Trophoblast cell (in vitro differentiated cells and primary cell): ENCODE results near the gene MLXIPL.
A peak's percentile ranks its signal among the peaks of the same experiment; 100 is the strongest.

Experiments
- DNase-seq, 2 donors: peaks; one replicate each; pipeline ENCODE4 v3.0.0-alpha.2; 2016
- H2AFZ ChIP-seq: 2 replicates; pipeline ENCODE4 v1.6.1; 2013; ENCODE audit warnings: low read length, moderate library complexity, mild to moderate bottlenecking; ENCODE audit not compliant: insufficient read depth, poor library complexity
- H2AK5ac ChIP-seq: 2 replicates; pipeline ENCODE4 v1.6.1; 2013; ENCODE audit warnings: mild to moderate bottlenecking, low read length
- H2BK120ac ChIP-seq: 2 replicates; pipeline ENCODE4 v1.6.1; 2013; ENCODE audit warnings: low read length, mild to moderate bottlenecking, moderate library complexity; ENCODE audit not compliant: insufficient read depth, poor library complexity
- H2BK12ac ChIP-seq: 2 replicates; pipeline ENCODE4 v1.6.1; 2013; ENCODE audit warnings: mild to moderate bottlenecking, low read length, moderate library complexity
- H2BK5ac ChIP-seq: 2 replicates; pipeline ENCODE4 v1.6.1; 2013; ENCODE audit warnings: low read length, low read depth, moderate library complexity, mild to moderate bottlenecking; ENCODE audit not compliant: poor library complexity
- H3K14ac ChIP-seq: 2 replicates; pipeline ENCODE4 v1.6.1; 2013; ENCODE audit warnings: mild to moderate bottlenecking, low read length
- H3K18ac ChIP-seq: 2 replicates; pipeline ENCODE4 v1.6.1; 2013; ENCODE audit warnings: mild to moderate bottlenecking, low read length
- H3K23ac ChIP-seq: 2 replicates; pipeline ENCODE4 v1.6.1; 2013; ENCODE audit warnings: low read length
- H3K27ac ChIP-seq: 2 replicates; pipeline ENCODE4 v1.5.1; 2013; ENCODE audit warnings: low read depth, mild to moderate bottlenecking, inconsistent platforms, low read length, moderate library complexity
- H3K27me3 ChIP-seq: 2 replicates; pipeline ENCODE4 v1.6.1; 2013; ENCODE audit warnings: inconsistent platforms, mild to moderate bottlenecking, low read length, moderate library complexity; ENCODE audit not compliant: insufficient read depth
- H3K36me3 ChIP-seq, 2 experiments: 1 replicate in 1 of 2; 2 replicates in 1 of 2; pipeline ENCODE4 v1.6.1; 2013; ENCODE audit warnings: low read length in 2 of 2, mild to moderate bottlenecking in 2 of 2, moderate library complexity in 1 of 2; ENCODE audit not compliant: insufficient read depth in 2 of 2, control insufficient read depth in 1 of 2
- H3K4ac ChIP-seq: 2 replicates; pipeline ENCODE4 v1.6.1; 2013; ENCODE audit warnings: low read depth, mild to moderate bottlenecking, low read length, moderate library complexity
- H3K4me1 ChIP-seq, 2 experiments: 1 replicate in 1 of 2; 2 replicates in 1 of 2; pipeline ENCODE4 v1.6.1; 2013; ENCODE audit warnings: low read length in 2 of 2, mild to moderate bottlenecking in 2 of 2, moderate library complexity in 1 of 2; ENCODE audit not compliant: insufficient read depth in 2 of 2, control insufficient read depth in 1 of 2
- H3K4me2 ChIP-seq: 2 replicates; pipeline ENCODE4 v1.6.1; 2013; ENCODE audit warnings: inconsistent platforms, mild to moderate bottlenecking, low read length, moderate library complexity
- H3K4me3 ChIP-seq: 2 replicates; pipeline ENCODE4 v1.5.1; 2013; ENCODE audit warnings: mild to moderate bottlenecking, low read depth, low read length, inconsistent platforms
- H3K79me1 ChIP-seq: one replicate; pipeline ENCODE4 v1.6.1; 2013; ENCODE audit warnings: low read length
- H3K79me2 ChIP-seq: 2 replicates; pipeline ENCODE4 v1.6.1; 2013; ENCODE audit warnings: low read length, mild to moderate bottlenecking; ENCODE audit not compliant: control insufficient read depth, insufficient read depth, poor library complexity
- H3K9ac ChIP-seq: 2 replicates; pipeline ENCODE4 v1.6.1; 2013; ENCODE audit warnings: mild to moderate bottlenecking, low read length
- H3K9me3 ChIP-seq: 2 replicates; pipeline ENCODE4 v1.6.1; 2013; ENCODE audit warnings: low read depth, mild to moderate bottlenecking, control low read depth, inconsistent platforms, low read length; ENCODE audit not compliant: insufficient read depth
- H4K12ac ChIP-seq: 2 replicates; pipeline ENCODE4 v1.6.1; 2013; ENCODE audit warnings: low read depth, mild to moderate bottlenecking, low read length, moderate library complexity
- H4K8ac ChIP-seq: 2 replicates; pipeline ENCODE4 v1.6.1; 2013; ENCODE audit warnings: low read depth, mild to moderate bottlenecking, low read length, moderate library complexity
- H4K91ac ChIP-seq: one replicate; pipeline ENCODE4 v1.6.1; 2013; ENCODE audit warnings: low read depth, mild to moderate bottlenecking, low read length, moderate library complexity
- WGBS: extraction: QIAGEN DNeasy Blood & Tissue Kit; methylation state at CpG from one replicate; pipeline ENCODE4 v1.1.7; 2013; ENCODE audit warnings: missing lambda C conversion rate; ENCODE audit not compliant: insufficient read length, insufficient coverage; ENCODE audit errors: extremely low coverage; 5-methylcytosine and 5-hydroxymethylcytosine counted together

The MLXIPL gene

GRCh38 chr7:73606801-73607691, 17.3 kb downstream of the MLXIPL start:
- no peak overlapping the region for H4K8ac ChIP-seq
- H3K79me1 ChIP-seq: peaks cover 2% of the 10 kb centered on the region
- H3K79me2 ChIP-seq: no peaks in the 10 kb centered on the region
- H4K12ac ChIP-seq: no peak overlapping the region
- H3K4me1 ChIP-seq: no peaks in the 10 kb centered on the region
- no peak overlapping the region for H3K4ac ChIP-seq
- H3K4me2 ChIP-seq: peak overlapping the region; percentile 43
- H2AFZ ChIP-seq: no peak overlapping the region
- H3K14ac ChIP-seq: no peak overlapping the region
- no peak overlapping the region for H2BK12ac ChIP-seq
- peak in 1 of 2 donors; percentile 59 for DNase-seq
- H2BK5ac ChIP-seq: no peak overlapping the region
- no peak overlapping the region for H2AK5ac ChIP-seq
- peak overlapping the region; percentile 2 for H2BK120ac ChIP-seq
- no peaks in the 10 kb centered on the region for H3K9me3 ChIP-seq
- H3K9ac ChIP-seq: no peak overlapping the region
- H3K23ac ChIP-seq: no peak overlapping the region
- H3K36me3 ChIP-seq: no peaks in the 10 kb centered on the region
- no peak overlapping the region for H3K27ac ChIP-seq
- H3K27me3 ChIP-seq: no peaks in the 10 kb centered on the region
- WGBS: no CpG with 5 or more reads among the region's 36 CpGs
- H3K18ac ChIP-seq: no peak overlapping the region
- no peak overlapping the region for H3K4me3 ChIP-seq
- H4K91ac ChIP-seq: no peak overlapping the region

GRCh38 chr7:73605601-73606220, 18.6 kb downstream of the MLXIPL start:
- H3K36me3 ChIP-seq: no peaks in the 10 kb centered on the region
- no CpG with 5 or more reads among the region's 23 CpGs for WGBS
- no peak for DNase-seq
- H2AFZ ChIP-seq: no peak overlapping the region
- H4K8ac ChIP-seq: no peak overlapping the region
- H3K79me1 ChIP-seq: peaks cover 2% of the 10 kb centered on the region
- no peak overlapping the region for H2BK12ac ChIP-seq
- no peak overlapping the region for H3K9ac ChIP-seq
- H3K79me2 ChIP-seq: no peaks in the 10 kb centered on the region
- no peaks in the 10 kb centered on the region for H3K27me3 ChIP-seq
- no peaks in the 10 kb centered on the region for H3K4me1 ChIP-seq
- no peak overlapping the region for H3K23ac ChIP-seq
- no peak overlapping the region for H2BK120ac ChIP-seq
- no peak overlapping the region for H3K4me2 ChIP-seq
- peaks cover 2% of the 10 kb centered on the region for H3K9me3 ChIP-seq
- no peak overlapping the region for H2BK5ac ChIP-seq
- no peak overlapping the region for H2AK5ac ChIP-seq
- H3K14ac ChIP-seq: no peak overlapping the region
- no peak overlapping the region for H3K27ac ChIP-seq
- no peak overlapping the region for H3K18ac ChIP-seq
- H4K91ac ChIP-seq: no peak overlapping the region
- no peak overlapping the region for H3K4ac ChIP-seq
- no peak overlapping the region for H3K4me3 ChIP-seq
- H4K12ac ChIP-seq: no peak overlapping the region

DNA sequence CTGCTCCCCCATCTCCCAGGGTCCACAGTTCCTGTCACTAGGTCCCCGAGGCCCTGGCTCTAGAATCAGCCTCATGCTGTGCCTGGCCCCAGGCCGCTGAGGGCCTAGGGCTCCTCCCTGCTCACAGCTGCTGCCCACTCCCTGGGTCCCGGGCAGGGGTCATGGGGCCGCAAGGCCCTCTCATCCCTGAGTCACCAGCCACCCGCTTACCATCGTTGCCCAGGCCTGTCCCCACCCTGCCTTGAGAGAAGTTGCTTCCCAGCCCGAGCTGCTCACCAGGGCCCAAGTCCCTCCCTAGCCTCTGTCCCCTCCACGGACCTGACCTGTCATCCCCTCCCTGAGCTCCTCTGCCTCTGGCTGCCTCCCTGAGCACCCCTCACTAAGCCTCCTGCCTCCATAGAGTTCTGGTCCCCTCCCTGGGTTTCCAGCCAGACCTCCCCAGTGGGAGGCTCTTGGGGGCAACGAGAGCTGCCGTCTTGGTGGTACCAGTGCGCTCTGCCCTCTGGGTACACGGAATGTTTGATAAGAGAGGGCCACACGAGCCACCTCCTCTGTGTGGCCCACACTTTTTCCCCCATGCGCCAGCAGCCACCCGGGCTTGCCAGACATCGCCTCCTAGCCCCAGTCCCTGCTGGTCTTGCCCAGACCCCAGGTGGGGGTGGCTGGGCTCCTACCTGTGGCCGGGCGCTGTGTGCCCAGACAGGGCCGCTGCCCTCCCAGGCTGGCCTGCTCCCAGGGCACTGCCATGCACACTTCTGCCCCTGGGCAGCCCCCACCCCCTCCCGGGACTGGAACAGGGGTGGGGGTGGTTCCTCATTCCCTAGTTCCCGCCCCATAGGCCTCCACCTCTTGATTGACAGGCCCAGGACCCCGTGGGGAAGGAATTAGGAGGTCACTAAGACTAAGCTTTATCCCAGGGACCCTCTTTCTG, 21.3 kb downstream of the MLXIPL start:
- H3K27ac ChIP-seq: no peak overlapping the region
- no CpG with 5 or more reads among the region's 22 CpGs for WGBS
- H2BK12ac ChIP-seq: no peak overlapping the region
- no peaks in the 10 kb centered on the region for H3K27me3 ChIP-seq
- no peak overlapping the region for H3K4ac ChIP-seq
- no peak overlapping the region for H4K12ac ChIP-seq
- no peaks in the 10 kb centered on the region for H3K79me1 ChIP-seq
- no peak overlapping the region for H3K9ac ChIP-seq
- no peak overlapping the region for H3K14ac ChIP-seq
- no peak overlapping the region for H3K18ac ChIP-seq
- no peak overlapping the region for H4K8ac ChIP-seq
- no peak for DNase-seq
- H2BK5ac ChIP-seq: no peak overlapping the region
- no peak overlapping the region for H3K4me2 ChIP-seq
- H2AFZ ChIP-seq: no peak overlapping the region
- no peak overlapping the region for H4K91ac ChIP-seq
- H2BK120ac ChIP-seq: no peak overlapping the region
- peaks cover 2% of the 10 kb centered on the region for H3K9me3 ChIP-seq
- H3K23ac ChIP-seq: no peak overlapping the region
- H2AK5ac ChIP-seq: no peak overlapping the region
- H3K36me3 ChIP-seq: no peaks in the 10 kb centered on the region
- no peaks in the 10 kb centered on the region for H3K79me2 ChIP-seq
- H3K4me3 ChIP-seq: no peak overlapping the region
- H3K4me1 ChIP-seq: no peaks in the 10 kb centered on the region

DNA sequence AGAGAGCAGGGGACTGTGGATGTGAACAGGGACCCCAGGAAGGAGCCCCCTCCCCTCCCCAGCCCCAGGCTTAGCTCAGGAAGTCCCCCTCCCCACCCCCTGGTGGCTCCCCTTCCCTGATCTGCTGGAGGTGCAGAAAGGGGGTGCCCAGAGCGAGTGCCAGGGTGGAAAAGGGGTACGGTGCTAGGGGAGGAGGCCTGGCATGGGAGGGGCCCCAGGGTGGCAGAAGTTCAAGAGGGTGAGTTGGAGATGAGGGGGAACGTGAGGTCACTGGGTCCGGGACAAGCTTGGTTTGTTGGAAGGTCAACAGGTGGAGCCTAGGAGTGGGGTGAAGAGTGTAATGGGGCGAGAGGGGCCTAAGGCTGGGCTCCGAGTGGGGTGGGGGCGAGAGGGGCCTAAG, 24.4 kb downstream of the MLXIPL start:
- no peak overlapping the region for H3K27ac ChIP-seq
- H3K36me3 ChIP-seq: no peaks in the 10 kb centered on the region
- H3K23ac ChIP-seq: no peak overlapping the region
- WGBS: no CpG with 5 or more reads among the region's 7 CpGs
- H3K9ac ChIP-seq: no peak overlapping the region
- H3K4me2 ChIP-seq: no peak overlapping the region
- no peak overlapping the region for H2BK120ac ChIP-seq
- no peak overlapping the region for H4K91ac ChIP-seq
- H3K27me3 ChIP-seq: no peaks in the 10 kb centered on the region
- no peak overlapping the region for H2AK5ac ChIP-seq
- H2BK5ac ChIP-seq: no peak overlapping the region
- no peak overlapping the region for H2BK12ac ChIP-seq
- H3K4me3 ChIP-seq: no peak overlapping the region
- H2AFZ ChIP-seq: no peak overlapping the region
- no peak overlapping the region for H4K8ac ChIP-seq
- no peak for DNase-seq
- no peak overlapping the region for H4K12ac ChIP-seq
- H3K9me3 ChIP-seq: peaks cover 2% of the 10 kb centered on the region
- no peak overlapping the region for H3K14ac ChIP-seq
- H3K4me1 ChIP-seq: no peaks in the 10 kb centered on the region
- no peaks in the 10 kb centered on the region for H3K79me1 ChIP-seq
- H3K79me2 ChIP-seq: no peaks in the 10 kb centered on the region
- no peak overlapping the region for H3K18ac ChIP-seq
- H3K4ac ChIP-seq: no peak overlapping the region
